A549 (cell line): Measurements from ENCODE around the gene NPY2R.

Experiments used
- POLR2A ChIP-seq: IDR thresholded peaks from 2 replicates; pipeline ENCODE4 v1.6.1; 2012; ENCODE audit warnings: mild to moderate bottlenecking, low read length
- RFX5 ChIP-seq: fragments of 450-650 bp; IDR thresholded peaks from 2 replicates; pipeline ENCODE4 v1.7.1; 2014; ENCODE audit warnings: antibody characterized with exemption, mild to moderate bottlenecking, moderate library complexity

DNA sequence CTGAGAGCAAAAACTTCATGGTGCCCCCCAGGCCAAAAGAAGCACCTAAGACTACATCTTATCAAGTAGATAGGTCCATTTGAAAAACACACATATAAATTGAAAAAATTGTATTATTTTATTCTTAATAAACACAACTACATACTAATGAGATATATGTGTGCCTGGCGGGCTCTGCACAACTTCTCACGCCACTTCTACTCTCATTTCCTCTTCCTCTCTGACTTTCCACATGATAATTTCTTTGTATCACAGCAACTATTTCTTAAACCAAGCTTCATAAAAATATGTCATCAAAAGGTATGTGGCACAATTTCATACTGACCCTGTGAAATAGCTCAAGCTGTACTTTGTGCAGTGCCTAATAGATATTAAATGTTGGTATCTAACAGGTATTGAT lies 10.7 kb upstream of the NPY2R start:
- TF ChIP-seq POLR2A (no peak), RFX5 (no peak)
